DMS53 treated with DMSO at 0.1 percent for 48 hours (cell line): ENCODE results near the gene ZEB2.

Experiments used
- DNase-seq: peaks from one replicate; lab custom pipeline; 2025; ENCODE audit not compliant: unreplicated experiment; lab: John Stamatoyannopoulos, UW

The ZEB2 gene

DNA sequence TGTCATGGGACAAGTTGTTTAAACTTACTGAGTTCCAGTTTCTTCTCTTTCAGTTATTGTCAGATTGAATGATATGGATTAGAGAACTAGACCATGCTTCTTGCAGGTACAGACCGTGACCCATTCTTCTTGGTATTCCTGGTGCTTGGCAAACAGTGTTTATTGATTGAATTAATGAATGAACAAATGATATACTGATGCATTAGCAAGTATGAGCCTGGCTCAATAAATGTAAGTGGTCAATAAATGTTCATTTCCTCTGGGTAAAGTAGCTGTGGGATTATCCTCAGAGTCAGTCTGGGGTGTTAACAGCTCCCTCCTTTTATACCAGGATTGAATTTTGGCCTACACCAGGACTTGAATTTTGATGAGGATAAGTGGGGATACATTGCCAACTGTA is 160.2 kb downstream of the ZEB2 start:
- DNase-seq: no peak

DNA sequence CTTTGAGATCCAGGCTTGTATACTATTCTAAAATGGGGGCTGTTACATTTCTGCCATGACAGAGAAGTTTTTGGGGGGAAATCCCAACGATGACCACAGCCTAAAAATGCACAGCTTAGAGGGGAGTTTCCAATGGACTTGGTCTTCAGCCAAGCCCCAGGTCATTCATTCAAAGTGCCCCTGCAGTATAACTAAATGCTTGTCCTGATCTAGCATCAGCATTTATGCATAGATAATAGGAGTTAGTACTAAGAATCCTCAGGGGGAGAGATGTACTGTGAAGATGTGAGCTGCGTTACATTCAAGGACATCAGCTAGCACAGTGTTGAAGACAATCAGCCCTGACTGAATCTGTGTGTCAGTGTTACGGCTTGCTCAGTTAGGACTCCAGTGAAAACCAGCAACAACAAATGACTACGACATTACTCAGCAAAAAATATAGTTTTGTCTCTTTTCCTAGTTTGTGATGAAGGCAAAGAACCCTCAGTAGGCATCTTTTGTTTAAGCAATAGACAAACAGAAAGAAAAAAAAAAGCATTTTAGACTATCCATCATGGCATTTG is 160.9 kb downstream of the ZEB2 start:
- no peak for DNase-seq

DNA sequence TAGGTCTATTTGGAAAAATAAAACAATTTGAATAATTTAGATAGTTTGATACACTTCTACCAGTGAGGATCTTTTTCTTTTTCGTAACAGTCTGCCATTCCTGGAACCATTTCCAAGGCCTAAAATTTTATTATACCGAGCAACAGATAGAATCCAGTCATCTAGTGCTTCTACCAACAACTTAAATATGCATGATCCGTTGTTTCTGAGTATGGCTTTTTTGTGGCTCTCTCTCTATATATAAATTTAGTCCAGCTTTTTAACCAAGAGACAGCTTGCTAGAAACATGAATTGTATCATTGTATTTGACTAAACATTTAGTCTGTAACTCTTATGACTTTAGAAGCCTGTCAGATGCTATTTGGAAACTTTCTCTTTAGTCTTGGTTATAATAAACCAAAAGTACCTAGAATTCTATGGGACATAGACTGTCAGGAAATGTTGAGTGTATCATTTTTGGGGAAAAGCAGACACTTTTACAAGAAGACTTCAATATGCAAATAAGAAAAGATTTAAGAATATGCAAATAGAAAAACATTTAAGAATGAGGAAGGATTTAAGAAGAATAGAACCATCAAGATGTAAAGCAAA is 161.4 kb downstream of the ZEB2 start:
- no peak for DNase-seq

DNA sequence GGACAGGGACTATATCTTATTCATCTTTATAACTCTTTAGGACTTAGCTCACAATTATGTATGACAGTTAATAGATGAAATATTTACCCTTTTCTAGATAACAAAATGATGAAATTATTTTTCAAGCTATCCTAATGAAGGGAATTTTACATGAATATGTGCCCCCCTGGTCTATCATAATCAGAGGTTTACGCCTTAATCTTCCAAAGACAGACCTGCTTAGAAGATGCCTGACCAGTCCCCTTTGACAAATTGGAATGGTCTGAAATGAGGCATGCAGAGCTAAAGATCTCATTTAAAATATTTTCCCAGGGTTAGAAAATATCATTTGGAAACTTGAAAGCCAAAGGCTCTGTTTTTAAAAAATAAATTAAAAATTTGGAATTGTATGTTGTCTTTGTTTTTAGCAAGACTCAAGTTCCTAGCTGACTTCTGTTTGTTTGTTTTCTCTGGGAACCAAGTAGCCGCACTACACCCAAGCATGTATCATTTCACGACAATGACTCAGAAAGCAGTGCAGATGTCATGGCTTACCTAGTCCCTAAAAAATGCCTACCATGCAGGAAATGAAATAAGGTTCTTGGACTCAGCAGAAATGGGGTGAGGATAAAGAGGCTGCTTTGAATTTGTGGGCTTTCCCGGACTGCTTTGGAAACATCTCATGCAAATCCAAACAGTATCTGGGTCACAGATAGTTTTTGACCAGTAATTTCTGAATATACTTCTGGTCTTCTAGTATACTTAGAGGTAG is 162.1 kb downstream of the ZEB2 start:
- no peak for DNase-seq

DNA sequence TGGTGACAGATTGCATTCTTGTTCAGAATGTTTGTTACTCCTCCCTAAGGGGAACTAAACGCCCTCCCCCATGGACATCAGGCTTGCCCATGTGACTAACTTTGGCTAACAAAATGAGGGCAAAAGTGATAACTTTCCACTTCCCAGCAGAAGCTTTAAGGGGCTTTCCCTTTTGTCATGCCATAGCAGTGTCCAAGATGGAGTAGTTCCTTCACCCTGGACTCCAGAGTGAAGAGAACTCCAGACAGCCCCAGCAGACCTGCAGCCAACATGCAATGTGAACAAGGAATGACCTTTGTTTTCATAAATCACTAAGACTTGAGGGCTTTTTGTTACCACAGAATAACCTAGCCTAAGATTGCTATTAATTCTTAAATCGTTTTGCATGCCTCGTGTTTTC is 163.5 kb downstream of the ZEB2 start:
- DNase-seq: no peak

DNA sequence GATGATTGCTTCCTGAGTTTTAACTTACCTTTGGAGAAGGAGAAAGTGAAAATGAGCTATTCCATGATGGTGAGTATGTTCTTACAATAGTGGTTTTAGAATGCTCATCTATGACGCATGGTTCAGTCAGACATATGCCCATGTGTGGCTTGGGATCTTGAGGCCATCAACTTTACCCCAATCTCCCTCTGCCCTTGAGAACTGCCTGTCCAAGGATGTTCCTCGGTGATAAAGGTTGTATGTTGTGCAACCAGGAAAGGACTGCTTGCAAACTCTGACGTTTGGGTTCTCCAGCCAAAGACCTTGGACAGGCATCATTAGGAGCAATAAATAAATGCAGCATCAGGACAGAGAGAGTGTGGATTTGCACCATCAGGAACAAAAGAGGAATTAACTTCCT is 165.0 kb downstream of the ZEB2 start:
- no peak for DNase-seq

DNA sequence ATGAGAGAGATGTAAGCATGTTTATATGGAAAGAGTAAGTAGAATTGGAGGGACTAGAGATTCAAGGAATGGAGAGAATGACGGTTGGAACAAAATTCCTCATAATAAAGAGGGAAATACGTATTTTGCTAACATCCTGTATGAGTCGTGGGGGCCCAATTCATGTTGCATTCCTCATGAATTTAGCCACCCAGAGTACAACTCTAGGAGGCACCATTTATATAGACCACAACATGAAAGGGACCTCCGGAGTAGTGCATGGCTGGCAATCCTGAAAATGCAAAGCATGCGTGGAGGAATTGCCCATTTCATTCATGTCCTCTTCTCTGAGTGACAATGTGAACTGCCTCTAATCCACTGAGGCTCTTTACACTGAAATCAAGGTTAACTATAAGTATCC is 168.2 kb downstream of the ZEB2 start:
- no peak for DNase-seq

DNA sequence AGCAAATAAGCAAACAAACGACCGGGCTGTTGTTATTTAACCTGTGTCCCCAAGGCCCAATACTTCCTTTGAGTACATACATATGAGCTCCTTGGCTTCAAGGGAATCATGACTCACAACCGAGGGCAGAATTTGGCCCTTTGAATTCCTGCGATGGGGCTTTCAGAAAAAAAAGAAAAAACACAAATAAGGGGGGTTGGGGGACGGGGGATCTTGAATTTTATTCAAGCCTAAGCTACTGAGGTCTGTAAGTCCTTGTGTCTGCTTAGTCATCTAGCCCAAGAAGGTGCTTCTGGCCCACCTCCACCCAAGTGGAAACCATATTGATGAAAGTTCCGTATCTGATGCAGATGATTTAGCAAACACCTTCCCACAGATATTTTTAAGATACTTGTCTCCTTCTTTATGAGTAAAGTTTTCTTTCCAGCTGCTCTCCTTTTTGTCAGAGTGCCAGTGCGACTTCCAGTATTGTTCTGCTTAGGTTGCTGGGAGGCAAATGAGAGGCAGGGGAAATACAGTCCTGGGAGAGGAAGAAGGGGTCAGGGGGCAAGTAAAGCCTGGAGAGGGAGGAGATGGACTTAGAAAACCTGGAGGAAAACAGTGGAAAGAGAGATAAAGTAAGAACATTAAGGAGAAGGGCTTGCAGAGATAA is 169.6 kb downstream of the ZEB2 start:
- DNase-seq: no peak

DNA sequence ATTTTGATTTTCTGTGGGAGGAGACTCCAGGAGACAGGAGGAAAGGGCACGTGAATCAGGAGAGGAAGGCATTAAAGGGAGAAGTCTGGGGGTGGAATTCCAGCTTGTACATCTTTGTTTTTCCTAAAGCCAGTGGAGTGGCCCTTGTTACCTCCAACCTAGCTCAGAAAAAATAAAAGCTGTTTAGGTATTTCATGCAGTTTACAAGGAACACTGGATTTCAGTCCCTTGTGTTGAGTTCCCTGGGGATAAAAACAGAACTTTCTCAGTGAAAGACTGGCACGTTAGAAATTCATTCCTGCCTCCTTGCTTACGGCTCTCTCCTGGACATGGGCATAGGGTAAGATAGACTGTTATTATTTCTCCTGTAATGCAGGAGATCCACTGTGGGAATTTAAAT is 170.2 kb downstream of the ZEB2 start:
- no peak for DNase-seq

DNA sequence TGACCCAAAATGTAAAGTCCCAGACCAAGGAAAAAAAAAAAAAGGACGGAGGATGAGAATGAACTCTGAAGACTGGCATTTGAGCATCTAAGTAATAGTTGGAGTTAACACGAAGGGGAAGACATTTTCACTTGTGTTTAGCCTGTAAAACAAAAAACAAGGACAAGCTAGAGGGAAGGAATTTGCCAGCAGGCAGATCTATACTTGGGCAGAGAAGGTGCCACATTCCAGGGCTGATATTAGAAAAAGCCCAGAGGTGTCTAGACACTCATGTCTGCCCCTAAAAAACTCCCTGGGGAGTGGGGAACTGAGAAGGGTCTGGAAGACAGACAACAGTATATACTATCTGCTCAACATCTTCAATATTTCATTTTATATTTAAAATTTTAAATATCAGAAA is 171.1 kb downstream of the ZEB2 start:
- no peak for DNase-seq

DNA sequence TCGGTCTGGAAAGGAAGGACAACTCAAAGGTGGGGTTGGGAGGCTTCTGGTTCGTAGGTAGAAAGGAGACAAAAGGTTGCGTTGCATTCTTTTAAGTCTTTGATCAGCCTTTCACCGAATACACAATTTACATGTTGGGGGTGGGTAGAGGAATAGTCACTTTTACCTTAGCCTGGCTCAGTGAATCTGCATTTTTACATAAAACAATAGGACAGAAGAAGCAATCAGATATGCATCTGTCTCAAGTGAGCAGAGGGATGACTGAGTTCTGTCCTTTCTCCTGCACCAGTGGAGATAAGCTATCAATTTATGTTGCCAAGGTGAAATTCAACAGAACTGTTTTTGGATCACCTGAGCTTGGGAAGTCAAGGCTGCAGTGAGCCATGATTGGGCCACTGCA is 173.7 kb downstream of the ZEB2 start:
- DNase-seq: no peak

DNA sequence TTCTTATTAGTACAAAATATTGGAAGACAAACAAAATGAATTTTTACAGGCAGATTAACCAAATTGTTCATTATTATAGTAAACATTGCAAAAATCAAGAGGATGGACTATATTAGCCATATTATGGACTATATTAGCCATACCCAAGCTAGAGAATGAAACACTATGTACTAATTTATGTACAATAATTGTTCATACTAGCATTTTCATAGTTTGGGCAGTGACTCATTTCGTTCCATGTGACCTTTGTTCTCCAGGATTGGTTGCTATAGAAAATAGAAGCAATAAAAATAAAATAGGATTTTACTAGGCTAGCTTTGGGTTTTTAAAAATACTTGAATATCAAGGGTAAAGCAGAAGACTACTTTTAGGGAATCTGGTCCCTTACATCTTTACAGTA is 176.8 kb downstream of the ZEB2 start:
- no peak for DNase-seq

DNA sequence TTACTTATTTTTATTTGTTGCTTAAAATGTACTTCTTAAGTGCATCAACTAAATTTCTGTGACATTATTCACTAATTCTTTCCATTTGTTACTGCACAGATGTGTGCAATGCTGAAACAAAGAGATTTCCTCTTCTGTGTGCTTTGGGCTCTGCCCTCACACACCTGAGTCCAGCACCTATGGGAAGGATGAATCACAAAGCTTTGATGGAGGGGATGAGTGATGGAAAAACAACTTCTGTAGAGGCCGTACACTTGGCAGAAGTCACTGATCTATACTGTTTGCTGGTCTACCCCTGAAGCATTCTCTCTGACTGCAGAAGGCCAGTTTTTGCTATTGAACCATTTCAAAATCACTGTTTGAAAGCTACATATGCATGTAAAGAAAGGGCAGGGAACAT is 178.4 kb downstream of the ZEB2 start:
- DNase-seq: no peak

DNA sequence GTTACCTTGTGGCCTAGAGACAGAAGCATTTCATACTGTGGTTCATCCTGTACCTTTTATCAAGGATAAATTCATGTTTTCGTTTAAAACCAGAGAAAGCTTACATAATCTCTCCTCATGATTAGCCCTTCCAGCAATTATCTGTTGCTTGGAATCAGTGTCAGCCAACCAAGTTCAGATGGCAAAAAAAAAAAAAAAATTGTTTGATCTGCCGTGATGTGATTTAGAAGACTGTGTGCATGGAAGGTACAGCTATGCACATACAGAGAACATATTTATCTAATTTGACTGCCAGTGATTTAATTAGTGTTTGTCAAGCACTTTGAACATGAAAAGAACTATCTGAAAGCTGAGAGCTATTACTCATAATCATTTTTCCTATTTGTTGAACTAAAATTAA is 180.9 kb downstream of the ZEB2 start:
- no peak for DNase-seq

DNA sequence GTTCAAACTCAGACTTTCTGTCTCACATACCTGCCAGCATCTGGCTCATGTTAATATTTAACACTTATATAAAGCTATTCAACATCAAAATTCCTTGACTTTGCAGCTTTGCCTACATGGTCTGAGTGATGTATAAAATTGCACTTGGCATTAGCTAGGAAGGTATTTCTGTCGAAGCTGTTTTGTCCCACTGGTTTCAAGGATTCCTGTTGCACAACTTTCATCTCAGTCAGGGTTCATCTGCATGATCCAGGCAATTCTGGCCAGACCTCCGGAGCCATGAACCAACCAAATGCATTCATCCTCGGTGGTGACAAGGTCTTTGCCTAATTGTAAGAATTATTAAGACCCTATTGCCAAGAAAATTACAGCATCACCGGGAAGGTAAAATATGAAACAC is 185.4 kb downstream of the ZEB2 start:
- DNase-seq: no peak
